IPS-NIHi11 (cell line): ENCODE data around the gene SDS.

Experiments used
- DNase-seq: peaks from one replicate; pipeline ENCODE4 v3.0.0; 2012; ENCODE audit warnings: mixed read lengths, low spot score

Gene SDS

GRCh38 chr12:113398346-113399290, 5.1 kb downstream of the SDS start:
- DNase-seq, result no peak

GRCh38 chr12:113397497-113398197, 6.0 kb downstream of the SDS start:
- DNase-seq, result no peak

GRCh38 chr12:113396828-113397496, 6.7 kb downstream of the SDS start:
- no peak for DNase-seq

DNA sequence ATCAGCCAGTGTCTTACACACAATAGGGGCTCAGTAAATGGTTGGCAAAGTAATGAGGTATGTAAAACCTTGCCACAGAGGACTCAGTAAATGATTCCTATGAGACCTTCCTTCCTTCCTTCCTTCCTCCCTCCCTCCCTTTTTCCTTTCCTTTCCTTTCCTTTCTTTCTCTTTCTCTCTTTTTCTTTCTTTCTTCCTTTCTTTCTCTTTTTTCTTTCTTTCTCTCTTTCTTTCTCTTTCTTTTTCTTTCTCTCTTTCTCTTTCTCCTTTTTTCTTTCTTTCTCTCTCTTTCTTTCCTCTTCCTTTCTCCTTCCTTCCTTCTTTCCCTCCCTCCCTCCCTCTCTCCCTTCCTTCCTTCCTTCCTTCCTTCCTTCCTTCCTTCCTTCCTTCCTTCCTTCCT, 7.5 kb downstream of the SDS start:
- DNase-seq, result no peak

- DNase-seq, result no peak
Measured at GRCh38 chr12:113395119-113395518, 8.6 kb downstream of the SDS start.

DNA sequence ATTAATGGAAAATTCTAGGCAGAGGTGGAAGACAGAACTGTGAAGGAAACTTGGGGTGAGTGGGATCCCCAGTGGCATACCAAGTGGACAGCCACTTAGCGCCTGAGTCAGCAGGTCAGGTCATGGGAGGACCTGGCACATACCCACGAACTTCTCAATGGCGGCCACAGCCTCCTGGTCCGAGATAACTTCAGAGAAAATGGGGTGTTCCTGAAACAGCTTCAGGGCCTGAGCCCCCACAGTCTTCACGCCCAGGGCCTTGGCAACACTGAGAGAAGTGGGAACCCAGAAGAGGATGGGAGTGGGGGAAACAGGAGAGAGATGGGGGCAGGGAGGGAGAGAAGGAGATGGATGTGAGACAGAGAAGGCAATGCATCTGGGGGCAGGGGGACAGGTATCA, 9.9 kb downstream of the SDS start:
- no peak for DNase-seq

DNA sequence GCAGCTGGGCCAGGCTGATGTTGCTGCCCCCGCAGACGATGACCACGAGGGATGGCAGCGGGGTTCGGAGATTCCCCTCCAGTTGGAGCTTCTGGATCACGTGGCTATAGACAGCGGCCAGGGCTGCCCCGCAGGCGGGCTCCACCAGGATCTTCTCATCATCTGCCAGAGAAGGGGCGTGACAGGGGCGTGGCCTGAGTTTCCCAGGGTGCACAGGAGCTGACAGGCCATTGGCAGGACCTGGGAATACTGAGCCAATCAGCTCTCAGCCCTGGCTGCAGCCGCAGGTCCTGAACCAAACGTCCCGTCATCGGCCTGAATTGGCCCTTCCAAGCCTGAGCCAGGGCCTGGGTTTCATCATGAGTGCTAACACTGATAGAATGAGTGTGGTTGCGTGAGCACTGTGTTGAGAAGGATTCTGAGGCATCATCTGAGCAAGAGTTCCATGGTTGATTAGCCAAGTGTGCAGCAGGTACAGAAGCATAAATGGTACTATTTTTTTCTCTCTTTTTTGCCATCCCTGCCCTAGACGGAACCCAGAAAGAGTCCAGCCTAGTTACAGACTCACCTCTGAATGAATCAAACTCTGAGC, 10.6 kb downstream of the SDS start:
- DNase-seq, result peak; percentile 98

GRCh38 chr12:113392520-113392919, 11.2 kb downstream of the SDS start:
- DNase-seq, result no peak

GRCh38 chr12:113391650-113392337, 11.9 kb downstream of the SDS start:
- DNase-seq, result no peak

DNA sequence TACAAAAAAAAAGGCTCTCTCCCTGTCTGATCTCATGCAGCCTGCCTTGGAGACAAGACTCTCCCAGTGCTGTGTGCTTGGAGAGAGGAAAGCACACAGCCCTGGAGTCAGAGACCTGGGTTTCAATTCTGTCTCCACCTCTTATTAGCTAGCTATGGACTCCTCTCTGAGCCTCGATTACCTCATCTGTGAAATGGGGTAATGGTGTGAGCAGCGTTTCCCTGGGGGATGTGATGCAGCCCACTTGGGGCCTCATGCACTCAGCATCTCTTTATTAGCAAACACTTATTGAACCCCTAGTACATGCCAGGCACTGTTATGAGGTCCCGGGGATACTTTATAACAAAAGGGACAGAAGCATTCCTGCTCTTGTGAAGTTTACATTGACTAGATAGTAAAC, 12.5 kb downstream of the SDS start:
- DNase-seq, result no peak

- DNase-seq, result no peak
Measured at GRCh38 chr12:113390064-113391043, 13.3 kb downstream of the SDS start.

GRCh38 chr12:113388351-113388750, 15.3 kb downstream of the SDS start:
- DNase-seq, result no peak

GRCh38 chr12:113387631-113388030, 16.1 kb downstream of the SDS start:
- no peak for DNase-seq

DNA sequence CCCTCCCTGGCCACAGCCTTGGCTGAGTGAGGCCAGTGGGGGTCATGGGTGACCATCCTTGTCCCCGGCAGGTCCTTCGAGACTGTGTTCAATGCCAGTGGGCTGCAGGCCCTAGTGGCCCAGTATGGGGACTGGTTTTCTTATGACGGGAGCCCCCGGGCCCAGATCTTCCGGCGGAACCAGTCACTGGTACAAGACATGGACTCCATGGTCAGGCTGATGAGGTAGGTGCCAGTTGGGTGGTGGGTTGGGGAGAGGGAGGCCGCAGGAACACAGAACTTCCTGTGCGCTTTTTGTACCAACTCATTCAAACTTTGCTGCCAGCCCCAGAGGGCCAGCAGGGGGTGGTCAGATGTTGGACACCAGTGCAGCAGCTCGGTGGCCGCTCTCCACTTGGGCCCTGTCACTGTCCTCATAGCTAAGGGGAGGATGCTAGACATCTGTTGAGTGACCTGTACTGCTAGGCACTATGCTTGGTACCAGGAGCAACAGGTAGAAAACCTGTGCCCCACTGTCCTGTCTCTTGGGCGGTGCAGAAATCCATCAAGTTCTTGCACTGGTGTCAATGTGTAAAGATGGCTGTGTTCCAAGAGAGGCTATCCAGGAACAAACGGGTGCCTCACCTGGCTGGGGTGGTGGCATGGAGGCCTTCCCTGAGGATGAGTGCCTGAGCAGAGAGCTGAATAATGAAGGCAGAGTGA, 16.7 kb downstream of the SDS start:
- DNase-seq, result no peak

DNA sequence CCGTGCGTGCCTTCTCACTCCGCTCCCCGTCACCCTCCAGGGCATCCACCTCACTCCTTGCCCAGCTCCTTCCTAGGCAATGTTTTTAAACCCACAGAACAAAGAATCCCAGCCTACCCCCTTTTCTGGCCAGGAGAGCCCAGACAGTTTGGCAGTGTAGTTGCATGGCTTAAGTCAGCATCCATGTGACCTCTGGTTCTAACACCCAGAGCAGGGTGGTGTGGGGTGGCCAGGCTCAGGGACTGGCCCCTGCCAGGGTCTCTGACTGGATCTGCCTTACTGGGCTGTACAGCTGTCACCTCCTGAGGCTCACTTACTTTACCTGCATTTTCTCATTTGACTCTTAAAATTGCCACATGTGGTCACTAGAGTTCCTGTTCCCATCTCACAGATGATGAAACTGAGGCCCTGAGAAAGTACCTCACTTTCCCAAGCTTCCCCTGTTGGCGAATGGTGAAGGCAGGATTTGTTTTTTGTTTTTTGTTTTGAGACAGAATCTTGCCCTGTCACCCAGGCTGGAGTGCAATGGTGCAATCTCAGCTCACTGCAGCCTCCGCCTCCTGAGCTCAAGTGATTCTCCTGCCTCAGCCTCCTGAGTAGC, 18.3 kb downstream of the SDS start:
- DNase-seq, result no peak

GRCh38 chr12:113384778-113385177, 18.9 kb downstream of the SDS start:
- no peak for DNase-seq

GRCh38 chr12:113382206-113382605, 21.5 kb downstream of the SDS start:
- no peak for DNase-seq

DNA sequence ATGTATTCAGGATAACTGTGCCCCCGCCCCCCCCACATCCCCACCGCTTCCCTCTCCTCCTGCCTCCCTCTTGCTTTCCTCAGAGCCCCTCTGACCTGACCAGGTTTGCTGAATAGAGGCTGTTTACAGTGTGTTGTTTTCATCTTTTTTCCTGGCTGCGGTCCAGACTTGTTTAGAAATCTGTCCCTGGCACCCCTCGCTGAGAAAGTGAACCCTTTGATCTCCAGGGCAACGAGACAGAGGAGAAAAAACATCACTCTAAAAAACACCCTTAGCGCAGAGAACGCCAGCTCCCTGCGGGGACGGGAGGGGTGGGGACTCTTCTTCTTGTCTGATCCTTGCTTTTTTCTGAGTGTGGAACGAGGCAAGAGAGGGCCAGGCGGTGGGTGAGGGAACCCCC, 22.5 kb downstream of the SDS start:
- no peak for DNase-seq

DNA sequence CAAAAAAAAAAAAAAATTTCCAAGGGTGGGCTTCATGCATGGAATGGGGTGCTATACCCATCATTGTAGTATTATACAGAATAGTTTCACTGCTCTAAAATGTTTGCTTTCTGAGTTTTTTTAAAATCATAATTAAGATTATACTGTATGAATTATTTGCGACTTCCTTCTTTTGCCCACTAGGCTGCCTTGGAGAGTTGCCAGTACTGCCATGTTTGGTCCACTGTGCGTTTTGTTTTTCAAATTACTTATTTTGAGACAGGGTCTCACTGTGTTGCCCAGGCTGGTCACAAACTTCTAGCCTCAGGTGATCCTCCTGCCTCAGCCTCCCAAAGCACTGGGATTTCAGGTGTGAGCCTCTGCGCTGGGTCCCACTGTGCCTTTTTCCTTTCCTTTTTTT, 25.4 kb downstream of the SDS start:
- no peak for DNase-seq
